Subcutaneous adipose tissue (tissue), 4 donors: ENCODE measurements around the gene B4GALT3. TPM values are rescaled to one million over a fixed set of nuclear protein-coding genes. Genes with fewer than 3 reads are reported as not detected.

Experiments used
- CTCF ChIP-seq: fragments of 450-650 bp; IDR thresholded peaks from one replicate; pipeline ENCODE4 v1.5.1; 2016; ENCODE audit warnings: low read depth, mild to moderate bottlenecking, control low read depth, antibody characterized with exemption, moderate library complexity
- total RNA-seq, 4 donors: library from RNA; depleted of rRNA; stranded (reverse); fragments of >200 nt; gene quantifications; one replicate each; pipeline ENCODE4 v1.1.0, GENCODE V29; 2016

The B4GALT3 gene
- total RNA-seq, 4 donors from 2014 or later, result 11.7 to 25.3 (median 19.8) TPM

DNA sequence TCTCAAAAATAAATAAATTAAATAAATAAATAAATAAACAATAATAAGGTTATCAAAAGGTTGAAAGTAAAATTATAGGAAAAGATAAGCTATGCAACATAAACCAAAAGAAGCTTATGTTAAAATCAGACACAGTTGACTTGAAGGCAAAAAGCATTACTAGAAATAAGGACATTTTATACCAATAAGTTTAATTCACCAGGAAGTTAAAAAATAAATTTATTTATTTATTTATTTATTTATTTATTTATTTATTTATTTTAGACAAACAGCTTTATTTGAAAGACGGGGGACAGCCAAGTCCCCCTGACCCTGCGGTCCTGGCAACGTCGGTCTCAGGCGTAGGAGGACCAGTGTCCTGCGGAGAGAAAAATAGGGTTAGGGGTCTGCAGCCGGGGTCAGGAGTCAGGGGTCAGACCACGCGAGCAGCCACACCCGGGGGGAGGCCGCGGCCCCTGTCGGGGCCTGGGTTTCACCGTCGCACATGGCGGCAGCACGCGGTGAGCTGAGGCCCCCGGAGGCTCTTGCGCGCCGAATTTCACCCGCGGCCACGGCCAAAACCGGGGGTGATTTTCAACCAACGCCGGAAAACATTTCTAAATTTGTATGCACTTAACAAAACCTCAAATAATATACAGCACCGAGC lies 36.4 kb downstream of the B4GALT3 start:
- TF ChIP-seq CTCF, result no peak

GRCh38 chr1:161139766-161140165 lies 37.5 kb downstream of the B4GALT3 start:
- no peak for TF ChIP-seq CTCF

DNA sequence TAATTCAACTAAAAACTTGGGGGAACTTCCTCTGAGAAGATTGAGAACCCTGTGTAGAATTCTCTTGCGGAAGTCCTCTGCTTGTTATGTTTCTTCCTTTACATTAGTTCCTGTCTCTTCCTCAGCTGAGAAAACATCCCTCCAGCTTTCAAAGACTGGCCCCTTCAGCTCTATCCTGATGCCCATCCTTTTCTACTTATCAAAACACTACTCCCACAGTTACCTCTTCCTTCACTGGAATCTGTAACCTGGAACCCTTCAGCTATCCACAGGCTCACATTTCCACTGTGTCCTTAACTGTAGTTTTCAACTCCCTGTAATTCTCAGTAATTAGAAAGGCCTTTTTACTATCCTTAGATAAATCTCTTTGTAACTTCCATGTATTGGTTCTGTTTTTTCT lies 38.9 kb downstream of the B4GALT3 start:
- no peak for TF ChIP-seq CTCF

DNA sequence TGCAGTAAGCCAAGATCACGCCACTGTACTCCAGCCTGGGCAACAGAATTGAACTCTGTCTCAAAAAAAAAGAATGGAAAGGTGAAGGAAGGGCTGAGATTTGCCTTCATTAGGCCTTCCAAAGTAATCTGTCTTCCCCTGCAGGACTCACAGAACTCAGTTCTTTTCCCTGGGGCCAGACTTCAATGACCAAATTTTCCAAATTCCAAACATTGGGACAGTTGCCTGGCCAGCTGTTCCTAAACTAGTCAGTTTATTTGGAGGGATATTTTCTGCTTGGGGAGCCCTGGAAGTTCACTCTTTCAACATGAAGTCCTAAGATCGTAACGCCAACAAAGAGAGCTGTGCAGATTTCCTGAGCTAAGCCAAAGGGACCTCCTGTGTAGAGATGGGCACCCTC lies 39.4 kb downstream of the B4GALT3 start:
- TF ChIP-seq CTCF, result no peak

- TF ChIP-seq CTCF, result no peak
Observed at GRCh38 chr1:161133220-161133740, 44.0 kb downstream of the B4GALT3 start.

DNA sequence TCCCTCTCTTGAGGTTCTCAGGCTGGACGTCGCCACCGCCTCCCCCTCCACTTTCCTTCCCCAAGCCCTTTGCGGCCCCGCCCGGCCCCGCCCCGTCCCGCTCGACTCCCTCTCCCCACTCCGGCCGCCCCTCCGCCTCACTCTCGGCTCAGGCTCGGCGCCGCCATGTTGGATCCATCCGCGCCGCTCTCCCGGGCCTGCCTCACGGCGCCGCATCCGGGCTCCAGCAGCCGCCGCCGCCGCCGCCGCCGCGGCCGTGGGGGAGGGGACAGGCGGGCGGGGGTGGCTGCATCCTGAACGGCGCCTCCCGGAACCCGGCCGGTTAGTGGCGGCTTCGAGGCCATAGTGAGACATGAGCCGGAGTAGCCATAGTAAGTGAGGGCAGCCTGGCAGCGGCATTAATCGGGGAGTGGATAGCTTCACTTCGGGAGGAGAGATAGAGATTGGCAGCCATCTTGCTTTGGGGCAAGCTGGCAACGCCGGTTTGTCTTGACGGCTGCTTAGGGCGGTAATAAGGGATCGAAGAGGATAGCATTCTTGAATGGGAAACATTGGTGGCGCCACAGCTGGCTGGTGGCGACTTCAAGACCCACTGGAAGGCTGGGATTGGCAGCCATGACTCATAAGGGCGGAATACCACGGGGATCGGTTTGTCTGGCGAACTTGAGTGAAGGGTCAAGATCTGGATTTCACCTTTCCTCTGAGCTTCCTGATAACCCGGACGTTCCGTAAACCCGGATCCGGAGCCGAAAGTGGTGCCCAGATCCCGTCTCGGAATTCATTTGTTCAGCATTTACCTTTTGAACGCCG lies 44.7 kb downstream of the B4GALT3 start, which contains the start of gene DEDD:
DEDD (minus strand) TSS at position 258 of the 810 bp plus-strand sequence. CDS start 8,205 bp downstream, outside the sequence.
- TF ChIP-seq CTCF, result no peak
